Activated T-helper 17 cell treated with anti-CD3 and anti-CD28 coated beads, Interleukin-2, amount 50 U/mL, for 72 hours (primary cell): ENCODE measurements around the gene DPH6. TPM values are rescaled to one million over a fixed set of nuclear protein-coding genes. Genes with fewer than 3 reads are reported as not detected.
"Not testable (repeated sequence)": the region's sequence is repeated elsewhere in the genome, so short reads cannot be mapped to it uniquely, and the experiment has no call there.

Source experiments
- ATAC-seq: fragments of 150-1000 bp; cut with Tn5 transposase; replicated peaks from 2 replicates; pipeline ENCODE4 v1.10.0; 2021; ENCODE audit warnings: mild to moderate bottlenecking, moderate library complexity
- H3K27ac Mint-ChIP-seq: one replicate; pipeline ENCODE4 v1.8.0; 2022; ENCODE audit warnings: mixed read lengths
- H3K27me3 Mint-ChIP-seq: one replicate; pipeline ENCODE4 v1.8.0; 2022; ENCODE audit warnings: mixed read lengths
- H3K36me3 Mint-ChIP-seq: one replicate; pipeline ENCODE4 v1.8.0; 2022; ENCODE audit warnings: low read depth, mild to moderate bottlenecking, mixed read lengths
- H3K4me1 Mint-ChIP-seq: one replicate; pipeline ENCODE4 v1.8.0; 2022; ENCODE audit warnings: mixed read lengths
- H3K4me3 Mint-ChIP-seq: one replicate; pipeline ENCODE4 v1.8.0; 2022; ENCODE audit warnings: mild to moderate bottlenecking, mixed read lengths
- H3K9me3 Mint-ChIP-seq: one replicate; pipeline ENCODE4 v1.8.0; 2022; ENCODE audit warnings: mixed read lengths
- total RNA-seq, 2 donors: library from RNA; stranded (reverse); gene quantifications; one replicate each; pipeline ENCODE4 v1.2.3, GENCODE V29; 2022

DPH6 gene
- total RNA-seq, 2 donors from 2014 or later: 3.9 to 9.9 TPM

- Mint-ChIP-seq H3K4me3 (no peak overlapping the region), H3K27me3 (no peaks in the 10 kb centered on the region), H3K27ac (no peak overlapping the region), H3K4me1 (no peaks in the 10 kb centered on the region), H3K9me3 (no peaks in the 10 kb centered on the region), H3K36me3 (no peaks in the 10 kb centered on the region)
- ATAC-seq: no peak
Measured at GRCh38 chr15:35329521-35329961, 216.4 kb downstream of the DPH6 start.

GRCh38 chr15:35328836-35329235 lies 217.1 kb downstream of the DPH6 start:
- not testable (repeated sequence) for H3K36me3 Mint-ChIP-seq, H3K4me3 Mint-ChIP-seq, ATAC-seq, H3K27ac Mint-ChIP-seq, H3K9me3 Mint-ChIP-seq, H3K27me3 Mint-ChIP-seq, H3K4me1 Mint-ChIP-seq

- Mint-ChIP-seq H3K4me1 (no peaks in the 10 kb centered on the region), H3K36me3 (no peaks in the 10 kb centered on the region), H3K4me3 (no peak overlapping the region), H3K27me3 (no peaks in the 10 kb centered on the region), H3K9me3 (no peaks in the 10 kb centered on the region), H3K27ac (no peak overlapping the region)
- ATAC-seq: no peak
Measured at GRCh38 chr15:35327789-35328188, 218.2 kb downstream of the DPH6 start.

GRCh38 chr15:35325374-35325941 lies 220.5 kb downstream of the DPH6 start:
- Mint-ChIP-seq H3K4me3 (no peak overlapping the region), H3K4me1 (no peaks in the 10 kb centered on the region), H3K27me3 (no peaks in the 10 kb centered on the region), H3K36me3 (no peaks in the 10 kb centered on the region), H3K27ac (no peak overlapping the region), H3K9me3 (no peaks in the 10 kb centered on the region)
- ATAC-seq: no peak

GRCh38 chr15:35323141-35323540 lies 222.8 kb downstream of the DPH6 start:
- Mint-ChIP-seq H3K9me3 (no peaks in the 10 kb centered on the region), H3K4me3 (no peak overlapping the region), H3K27ac (no peak overlapping the region), H3K4me1 (no peaks in the 10 kb centered on the region), H3K36me3 (no peaks in the 10 kb centered on the region), H3K27me3 (no peaks in the 10 kb centered on the region)
- no peak for ATAC-seq

GRCh38 chr15:35321926-35322325 lies 224.0 kb downstream of the DPH6 start:
- Mint-ChIP-seq H3K27me3 (no peaks in the 10 kb centered on the region), H3K9me3 (no peaks in the 10 kb centered on the region), H3K4me1 (no peaks in the 10 kb centered on the region), H3K36me3 (no peaks in the 10 kb centered on the region), H3K4me3 (no peak overlapping the region), H3K27ac (no peak overlapping the region)
- no peak for ATAC-seq

GRCh38 chr15:35320911-35321310 lies 225.1 kb downstream of the DPH6 start:
- Mint-ChIP-seq H3K9me3 (no peaks in the 10 kb centered on the region), H3K4me1 (no peaks in the 10 kb centered on the region), H3K4me3 (no peak overlapping the region), H3K36me3 (no peaks in the 10 kb centered on the region), H3K27me3 (no peaks in the 10 kb centered on the region), H3K27ac (no peak overlapping the region)
- ATAC-seq: no peak
